Activated CD4-positive, alpha-beta T cell treated with anti-CD3 and anti-CD28 coated beads, Interleukin-2, amount 50 U/mL, for 24 hours (primary cell): ENCODE measurements around the gene HDAC9.

Source experiments
- DNase-seq, 2 donors: peaks; one replicate each; pipeline ENCODE4 v3.0.0-alpha.2; 2020; ENCODE audit warnings: low read depth in 1 of 2, low spot score in 1 of 2

Gene HDAC9

GRCh38 chr7:18580950-18581349, 85.4 kb downstream of the HDAC9 start:
- DNase-seq: no peak

- no peak for DNase-seq
These were observed 87.8 kb downstream of the HDAC9 start for GRCh38 chr7:18583305-18583704.

DNA sequence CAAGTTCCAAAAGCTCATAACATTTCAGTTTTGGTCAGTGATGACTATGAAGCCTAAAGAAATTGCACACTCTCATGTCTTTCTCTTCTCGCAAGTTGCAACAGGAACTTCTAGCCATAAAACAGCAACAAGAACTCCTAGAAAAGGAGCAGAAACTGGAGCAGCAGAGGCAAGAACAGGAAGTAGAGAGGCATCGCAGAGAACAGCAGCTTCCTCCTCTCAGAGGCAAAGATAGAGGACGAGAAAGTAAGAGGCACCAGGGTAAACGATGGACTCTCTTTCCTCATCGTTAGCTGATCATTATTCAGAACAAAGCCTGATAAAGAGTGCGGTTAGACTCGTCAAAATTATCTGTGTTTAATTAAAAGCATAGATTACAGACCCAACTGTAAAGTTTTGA, 94.7 kb downstream of the HDAC9 start:
- DNase-seq: no peak

DNA sequence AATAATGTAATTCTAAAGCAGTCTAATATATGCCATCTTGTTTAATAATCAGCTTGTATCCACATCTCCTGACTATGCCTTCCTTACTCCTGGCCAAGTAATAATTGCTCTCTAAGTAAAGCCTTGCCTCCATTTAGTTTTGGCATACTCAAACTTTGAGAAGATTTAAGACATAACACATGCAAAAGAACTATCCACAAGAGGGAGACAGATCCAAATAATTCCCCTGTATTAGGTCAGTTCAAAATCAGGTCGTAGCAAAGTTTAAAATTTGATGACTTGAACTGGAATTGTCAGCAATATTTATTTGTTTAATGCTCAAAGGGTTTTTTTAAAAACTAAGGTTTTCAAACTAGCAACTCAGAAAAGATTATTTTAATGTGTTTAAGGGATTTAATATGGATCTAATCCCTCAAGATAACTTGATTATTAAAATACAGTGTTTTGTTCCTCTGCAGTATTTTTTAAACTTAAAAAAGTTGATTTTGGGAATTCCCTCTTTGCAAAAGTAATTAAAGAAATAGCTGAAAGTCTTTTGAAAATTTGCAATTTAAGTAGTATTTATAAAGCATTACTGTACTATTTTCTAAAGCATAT, 95.3 kb downstream of the HDAC9 start:
- DNase-seq: no peak

DNA sequence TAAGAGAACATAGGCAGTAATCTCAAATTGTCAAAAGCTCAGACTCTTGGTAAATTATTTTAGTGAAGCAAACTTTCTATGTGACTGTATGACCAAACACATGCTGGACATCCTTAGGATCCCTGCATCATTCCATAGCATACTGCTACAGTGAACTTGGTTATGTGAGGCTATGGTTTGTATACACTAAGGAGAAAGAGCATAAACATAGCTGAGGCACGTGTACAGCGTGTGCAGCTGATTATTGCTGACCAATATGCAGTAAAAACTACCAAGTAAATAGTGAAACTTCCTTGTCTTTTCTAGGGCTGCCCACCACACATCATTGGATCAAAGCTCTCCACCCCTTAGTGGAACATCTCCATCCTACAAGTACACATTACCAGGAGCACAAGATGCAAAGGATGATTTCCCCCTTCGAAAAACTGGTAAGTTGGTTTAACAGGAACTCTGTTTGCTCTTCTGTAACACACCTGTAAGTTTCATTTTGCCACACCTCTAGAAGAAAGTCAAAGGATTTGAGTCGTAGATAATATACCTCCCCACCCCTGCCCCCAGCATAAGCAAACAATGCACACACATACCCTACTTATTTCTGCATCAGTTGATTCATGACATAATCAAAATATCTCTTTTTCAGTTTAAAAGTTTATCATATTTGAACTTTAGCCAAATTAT, 98.2 kb downstream of the HDAC9 start:
- no peak for DNase-seq

DNA sequence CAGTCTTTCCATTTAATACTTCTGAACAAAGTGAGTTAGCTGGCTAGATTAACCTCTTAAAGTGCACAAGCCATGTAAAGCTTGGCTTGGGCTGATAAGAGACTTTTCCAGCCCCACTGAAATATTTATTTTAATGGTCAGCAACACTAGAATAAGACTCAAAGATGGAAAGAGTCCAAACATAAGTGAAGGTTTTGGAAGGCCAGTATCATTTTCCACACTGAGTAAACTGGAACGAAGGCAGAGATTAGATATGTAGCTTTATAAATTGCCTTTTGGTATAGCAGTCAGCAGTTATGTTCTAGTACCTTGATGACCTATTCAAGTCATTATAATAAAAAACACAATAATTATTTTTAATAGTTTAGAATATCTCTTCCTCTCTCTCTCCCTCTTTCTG, 102.2 kb downstream of the HDAC9 start:
- DNase-seq: no peak

DNA sequence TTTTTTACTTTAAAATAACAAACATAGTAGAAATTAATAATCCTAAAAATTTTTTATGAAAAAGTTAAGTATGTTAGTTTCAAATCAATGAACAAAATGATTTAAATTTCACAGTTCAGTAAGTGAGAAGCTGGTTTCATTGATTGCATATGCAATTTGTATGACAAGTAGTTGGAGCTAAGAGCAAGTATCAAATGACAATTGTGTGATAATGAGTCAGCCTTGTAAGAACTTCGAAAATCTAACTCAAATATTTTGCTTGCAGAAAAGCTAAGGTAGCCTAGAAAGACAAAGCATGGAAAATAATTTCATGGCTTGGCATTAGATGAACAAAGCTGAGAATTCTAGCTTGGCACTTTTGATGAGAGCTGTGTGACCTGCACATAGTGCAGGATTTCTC, 111.5 kb downstream of the HDAC9 start:
- DNase-seq: no peak

DNA sequence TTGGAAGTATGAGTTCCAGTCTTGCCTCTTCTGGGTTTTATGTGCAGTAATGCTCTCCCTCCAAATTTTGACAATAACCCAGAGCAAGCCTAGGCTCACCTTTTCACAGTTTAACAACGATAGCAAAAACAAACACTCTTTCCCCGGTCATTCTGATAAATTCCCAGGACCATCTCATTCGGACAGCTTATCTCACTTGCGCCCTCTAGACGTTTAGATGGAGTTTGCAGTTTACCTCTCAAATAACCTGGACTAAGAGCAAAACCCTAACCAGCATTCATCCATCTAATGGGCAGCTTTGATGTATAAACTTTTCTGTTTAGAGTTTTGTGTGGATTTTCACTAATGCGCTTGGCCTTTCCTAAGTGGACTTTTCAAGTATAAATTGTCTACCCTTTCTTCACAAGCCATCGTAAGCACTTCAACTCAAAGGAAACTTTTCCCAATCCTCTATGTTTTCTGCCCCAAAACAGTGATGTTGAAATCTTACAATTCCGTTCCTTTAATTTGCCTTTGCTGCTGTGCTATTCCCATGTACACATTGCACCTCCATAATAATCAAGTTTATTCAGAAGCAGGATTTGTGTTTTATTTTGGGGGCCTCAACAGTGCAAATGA, 114.9 kb downstream of the HDAC9 start:
- DNase-seq: no peak

DNA sequence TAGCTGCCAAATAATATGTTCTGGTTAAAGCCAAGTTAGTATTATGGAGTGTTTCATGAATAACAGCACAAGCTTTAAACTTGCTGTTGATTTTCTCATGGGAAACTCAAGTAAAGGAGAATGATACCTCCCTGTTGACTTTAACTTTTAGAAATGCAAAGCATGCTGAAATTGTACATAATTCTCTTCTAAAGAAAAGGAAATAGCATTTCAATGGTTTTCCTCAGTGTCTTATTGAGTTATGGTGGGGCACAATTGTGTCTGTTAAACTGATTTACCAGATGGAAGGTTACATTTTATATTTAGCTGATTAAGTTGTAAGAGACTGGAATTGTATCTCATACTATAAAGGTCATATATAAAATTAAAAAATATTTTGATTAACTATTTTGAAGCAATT, 119.3 kb downstream of the HDAC9 start:
- no peak for DNase-seq

DNA sequence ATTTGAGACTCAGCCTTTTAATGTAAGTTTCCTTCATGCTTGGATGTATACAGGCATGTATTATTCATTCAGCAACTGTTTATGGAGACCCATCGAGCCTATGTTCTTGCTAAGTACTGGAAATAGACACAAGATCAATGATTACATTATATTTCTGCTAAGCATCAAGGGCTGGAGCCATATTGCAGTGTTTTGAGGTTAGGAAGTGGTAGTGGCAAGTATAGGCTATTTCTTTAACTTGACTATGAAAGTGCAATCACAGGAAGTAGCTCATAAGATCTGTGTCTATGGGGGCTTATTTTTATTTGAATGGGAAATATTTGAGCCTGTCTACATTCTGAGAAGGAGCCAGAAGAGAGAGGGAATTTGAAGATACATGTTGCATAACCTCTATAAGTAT, 123.8 kb downstream of the HDAC9 start:
- DNase-seq: no peak

GRCh38 chr7:18623389-18623788, 127.8 kb downstream of the HDAC9 start:
- DNase-seq: no peak

GRCh38 chr7:18624459-18624858, 128.9 kb downstream of the HDAC9 start:
- DNase-seq: no peak

- DNase-seq: no peak
These were observed 130.5 kb downstream of the HDAC9 start for GRCh38 chr7:18626086-18626485.

DNA sequence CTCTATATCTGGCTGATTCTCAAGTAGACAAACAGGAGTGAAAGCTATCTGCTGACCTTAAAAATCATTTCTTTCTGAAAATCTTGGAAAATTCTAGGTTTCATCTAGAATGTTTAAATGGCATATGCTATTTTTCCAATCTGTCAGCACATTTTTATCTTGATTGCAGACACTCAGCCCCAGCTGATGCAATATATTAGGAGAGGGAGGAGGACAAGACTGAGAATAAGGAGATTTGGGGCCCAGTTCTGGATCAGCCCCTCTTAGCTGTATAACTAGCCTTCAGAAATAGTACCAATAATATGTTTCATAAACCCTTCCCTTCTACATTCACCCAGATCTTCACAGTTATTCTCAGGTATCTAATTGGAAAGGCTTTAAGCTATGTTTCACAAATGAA, 131.2 kb downstream of the HDAC9 start:
- no peak for DNase-seq

GRCh38 chr7:18637516-18637915, 142.0 kb downstream of the HDAC9 start:
- DNase-seq: no peak

GRCh38 chr7:18638594-18639452, 143.3 kb downstream of the HDAC9 start:
- no peak for DNase-seq

- no peak for DNase-seq
These were observed 144.2 kb downstream of the HDAC9 start for GRCh38 chr7:18639711-18640110.

- no peak for DNase-seq
These were observed 149.4 kb downstream of the HDAC9 start for GRCh38 chr7:18644981-18645380.

- DNase-seq: no peak
These were observed 152.0 kb downstream of the HDAC9 start for GRCh38 chr7:18647582-18647981.

- DNase-seq: no peak
These were observed 153.6 kb downstream of the HDAC9 start for GRCh38 chr7:18648849-18649758.
